HEK293T (cell line): ENCODE data around the gene FANCI.

Experiments
- BHLHE40 ChIP-seq: fragments of 450-650 bp; IDR thresholded peaks from 2 replicates; pipeline ENCODE4 v1.6.1; 2016; ENCODE audit warnings: mild to moderate bottlenecking, moderate library complexity, borderline replicate concordance
- CTBP1 ChIP-seq: fragments of 450-650 bp; IDR thresholded peaks from 2 replicates; pipeline ENCODE4 v1.6.1; 2016; ENCODE audit warnings: borderline replicate concordance
- FOXK2 ChIP-seq: fragments of 450-650 bp; IDR thresholded peaks from 2 replicates; pipeline ENCODE4 v1.6.1; 2016; ENCODE audit warnings: mild to moderate bottlenecking
- FOXM1 ChIP-seq: fragments of 450-650 bp; IDR thresholded peaks from 2 replicates; pipeline ENCODE4 v1.6.1; 2017; ENCODE audit warnings: mild to moderate bottlenecking, borderline replicate concordance
- L3MBTL2 ChIP-seq: fragments of 450-650 bp; conservative IDR thresholded peaks from 2 replicates; pipeline ENCODE4 v1.6.1; 2016; ENCODE audit warnings: mild to moderate bottlenecking
- NFRKB ChIP-seq: fragments of 450-650 bp; IDR thresholded peaks from 2 replicates; pipeline ENCODE4 v1.6.1; 2016; ENCODE audit warnings: mild to moderate bottlenecking, moderate library complexity
- TARDBP ChIP-seq: fragments of 450-650 bp; IDR thresholded peaks from 2 replicates; pipeline ENCODE4 v1.6.1; 2016

DNA sequence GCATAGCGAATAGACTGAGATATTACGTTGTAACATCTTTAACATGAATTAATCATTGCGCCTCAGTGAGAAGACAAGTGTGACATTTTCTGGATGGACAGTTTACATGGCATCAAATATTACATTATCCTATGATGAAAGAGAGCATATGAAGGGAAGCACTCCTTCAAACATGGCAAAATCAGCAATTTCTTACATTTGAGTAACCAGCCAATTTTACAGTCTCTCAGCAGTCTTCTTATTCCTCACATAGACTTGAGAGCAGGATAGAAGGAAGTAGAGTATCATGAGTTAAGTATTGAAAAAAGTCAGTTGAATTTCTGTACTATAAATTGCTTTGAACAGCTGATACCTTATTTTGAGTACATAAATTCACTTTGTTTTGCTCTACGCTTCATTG is 38.9 kb downstream of the FANCI start:
- TF ChIP-seq FOXK2 (no peak), L3MBTL2 (no peak), CTBP1 (no peak), BHLHE40 (no peak), FOXM1 (no peak), NFRKB (no peak), TARDBP (no peak)
